HG03460 (cell line): Measurements from ENCODE around the gene SCRN3.
"Not testable (repeated sequence)": the region's sequence is repeated elsewhere in the genome, so short reads cannot be mapped to it uniquely, and the experiment has no call there.

Source experiments
- ATAC-seq: cut with Tn5 transposase; IDR thresholded peaks from one replicate; pipeline ENCODE4 v1.9.1; 2021; ENCODE audit not compliant: unreplicated experiment

The SCRN3 gene

GRCh38 chr2:174400853-174401252 lies 5.3 kb downstream of the SCRN3 start:
- ATAC-seq: no peak

- ATAC-seq: no peak
These were observed 8.1 kb downstream of the SCRN3 start for GRCh38 chr2:174403628-174404027.

- not testable (repeated sequence) for ATAC-seq
These were observed 14.5 kb downstream of the SCRN3 start for GRCh38 chr2:174410039-174410438.

GRCh38 chr2:174412256-174412655 lies 16.7 kb downstream of the SCRN3 start:
- ATAC-seq: no peak

GRCh38 chr2:174428214-174428613 lies 32.7 kb downstream of the SCRN3 start:
- no peak for ATAC-seq

GRCh38 chr2:174430066-174430465 lies 34.5 kb downstream of the SCRN3 start:
- no peak for ATAC-seq

- ATAC-seq: no peak
These were observed 36.4 kb downstream of the SCRN3 start for GRCh38 chr2:174431902-174432301.

- no peak for ATAC-seq
These were observed 40.8 kb downstream of the SCRN3 start for GRCh38 chr2:174436351-174436750.

- no peak for ATAC-seq
These were observed 42.8 kb downstream of the SCRN3 start for GRCh38 chr2:174438146-174438886.

- no peak for ATAC-seq
These were observed 43.8 kb downstream of the SCRN3 start for GRCh38 chr2:174439323-174439722.

GRCh38 chr2:174439950-174440349 lies 44.4 kb downstream of the SCRN3 start:
- no peak for ATAC-seq

GRCh38 chr2:174442546-174443510 lies 47.3 kb downstream of the SCRN3 start:
- ATAC-seq: no peak

- ATAC-seq: no peak
These were observed 49.2 kb downstream of the SCRN3 start for GRCh38 chr2:174444761-174445160.

GRCh38 chr2:174445248-174445647 lies 49.7 kb downstream of the SCRN3 start:
- no peak for ATAC-seq

- ATAC-seq: no peak
These were observed 51.0 kb downstream of the SCRN3 start for GRCh38 chr2:174446531-174446930.

- ATAC-seq: no peak
These were observed 53.5 kb downstream of the SCRN3 start for GRCh38 chr2:174449033-174449432.

- ATAC-seq: no peak
These were observed 54.7 kb downstream of the SCRN3 start for GRCh38 chr2:174450021-174450816.

- ATAC-seq: no peak
These were observed 59.0 kb downstream of the SCRN3 start for GRCh38 chr2:174454566-174454965.

- no peak for ATAC-seq
These were observed 65.7 kb downstream of the SCRN3 start for GRCh38 chr2:174461221-174461620.

- ATAC-seq: no peak
These were observed 69.8 kb downstream of the SCRN3 start for GRCh38 chr2:174465327-174465726.

- no peak for ATAC-seq
These were observed 78.3 kb downstream of the SCRN3 start for GRCh38 chr2:174473796-174474195.
